Small intestine (tissue), 7 donors: ENCODE measurements around the gene LAMTOR2. TPM values are rescaled to one million over a fixed set of nuclear protein-coding genes. Genes with fewer than 3 reads are reported as not detected.
"Not testable (repeated sequence)": the region's sequence is repeated elsewhere in the genome, so short reads cannot be mapped to it uniquely, and the experiment has no call there.

Source experiments
- DNase-seq, 2 donors: peaks; one replicate each; pipeline versions ENCODE4 v3.0.0 to v3.0.0-alpha.2; 2013
- FAIRE-seq: peaks from 2 replicates; lab custom pipeline; 2012; peaks lifted over from hg19 to GRCh38; lab: Jason Lieb, UNC
- H3K27ac ChIP-seq, 3 donors: one replicate each; pipeline ENCODE4 v1.5.1; 2013; ENCODE audit warnings: low read length in 2 of 3, mild to moderate bottlenecking in 2 of 3, control low read depth in 1 of 3, inconsistent platforms in 1 of 3, low read depth in 1 of 3, moderate library complexity in 1 of 3
- H3K27me3 ChIP-seq, 3 donors: one replicate each; pipeline ENCODE4 v1.6.1; 2013; ENCODE audit warnings: low read length in 3 of 3, inconsistent platforms in 1 of 3; ENCODE audit not compliant: control insufficient read depth in 3 of 3, insufficient read depth in 3 of 3
- H3K36me3 ChIP-seq, 3 donors: one replicate each; pipeline ENCODE4 v1.6.1; 2013; ENCODE audit warnings: low read length in 3 of 3, inconsistent platforms in 1 of 3, low read depth in 1 of 3, mild to moderate bottlenecking in 1 of 3, moderate library complexity in 1 of 3; ENCODE audit not compliant: control insufficient read depth in 3 of 3, insufficient read depth in 2 of 3
- H3K4me1 ChIP-seq, 3 donors: one replicate each; pipeline ENCODE4 v1.6.1; 2013; ENCODE audit warnings: low read length in 2 of 3, inconsistent platforms in 1 of 3, low read depth in 1 of 3, mild to moderate bottlenecking in 1 of 3, moderate library complexity in 1 of 3; ENCODE audit not compliant: control insufficient read depth in 3 of 3, insufficient read depth in 2 of 3
- H3K4me3 ChIP-seq, 3 donors: one replicate each; pipeline ENCODE4 v1.5.1; 2013; ENCODE audit warnings: low read length in 3 of 3, control low read depth in 1 of 3, inconsistent platforms in 1 of 3, low read depth in 1 of 3, mild to moderate bottlenecking in 1 of 3, moderate library complexity in 1 of 3
- H3K9me3 ChIP-seq, 2 donors: one replicate each; pipeline ENCODE4 v1.6.1; 2013; ENCODE audit warnings: low read depth in 1 of 2, low read length in 1 of 2; ENCODE audit not compliant: control insufficient read depth in 2 of 2, insufficient read depth in 1 of 2
- WGBS, 3 donors: extraction: QIAGEN DNeasy Blood & Tissue Kit; methylation state at CpG; one replicate each; pipeline ENCODE4 v1.1.7; 2013; 5-methylcytosine and 5-hydroxymethylcytosine counted together
- polyA plus RNA-seq, 4 donors: library from polyadenylated mRNA; stranded (reverse) in 3 of 4; unstranded in 1 of 4; fragments of 200-250 nt in 3 of 4; fragments of 120-200 nt in 1 of 4; gene quantifications; one replicate each; pipeline versions ENCODE4 v1.2.1 to v1.2.3, GENCODE V29; 2013
- donor health status: healthy with polysubstance abuse.
- donor health status: control.
- donor health status: control.
- donor health status: Bipolar disorder and iron deficiency.
- donor health status: healthy.

Gene LAMTOR2
- polyA plus RNA-seq, 4 donors = 66.7 to 226 (median 148) TPM

DNA sequence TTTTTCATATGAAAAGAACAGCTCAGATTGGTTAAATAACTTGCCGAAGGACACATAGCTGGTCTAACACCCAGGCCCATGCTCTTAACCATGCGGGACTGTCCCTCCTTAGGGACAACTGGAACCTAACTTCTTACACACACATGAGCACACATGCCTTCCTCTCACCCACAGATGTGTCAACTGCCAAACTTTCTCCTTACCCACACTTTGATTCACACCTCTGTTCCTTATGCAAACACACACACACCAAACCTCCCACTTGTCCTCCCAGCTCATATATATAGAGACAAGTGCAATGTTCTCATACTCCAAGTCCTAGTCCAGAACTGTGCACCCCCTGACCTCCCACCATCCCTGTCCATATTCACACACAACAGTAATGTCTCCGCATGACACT lies 10.6 kb downstream of the LAMTOR2 start:
- no peak overlapping the region for H3K27ac ChIP-seq
- H3K36me3 ChIP-seq = peaks cover 0 to 67% (median 2%) of the 10 kb centered on the region in 3 donors
- DNase-seq (no peak), FAIRE-seq (no peak)
- H3K4me1 ChIP-seq = peaks cover 0 to 13% (median 0%) of the 10 kb centered on the region in 3 donors
- no peaks in the 10 kb centered on the region for H3K9me3 ChIP-seq
- H3K4me3 ChIP-seq = no peak overlapping the region
- WGBS, 3 donors = 86 to 92% (median 89%) methylated on average over 3 of the region's 3 CpGs
- H3K27me3 ChIP-seq = no peaks in the 10 kb centered on the region

DNA sequence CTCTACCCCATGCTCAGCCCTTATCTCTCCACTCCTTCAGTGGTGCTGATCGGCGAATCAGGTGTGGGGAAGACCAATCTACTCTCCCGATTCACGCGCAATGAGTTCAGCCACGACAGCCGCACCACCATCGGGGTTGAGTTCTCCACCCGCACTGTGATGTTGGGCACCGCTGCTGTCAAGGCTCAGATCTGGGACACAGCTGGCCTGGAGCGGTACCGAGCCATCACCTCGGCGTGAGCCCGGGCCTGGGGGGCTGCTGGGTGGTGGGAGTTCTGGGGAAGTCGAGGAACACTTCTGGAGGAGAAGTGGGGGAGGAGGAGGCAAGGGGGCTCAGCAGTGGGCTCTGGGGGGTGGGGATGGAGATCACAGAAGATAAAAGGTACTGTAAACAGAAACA lies 11.3 kb downstream of the LAMTOR2 start:
- H3K9me3 ChIP-seq = no peaks in the 10 kb centered on the region
- no peak overlapping the region for H3K4me3 ChIP-seq
- 78 to 89% (median 86%) methylated on average over 16 of the region's 16 CpGs for WGBS, 3 donors
- DNase-seq (no peak), FAIRE-seq (no peak)
- H3K27ac ChIP-seq = no peak overlapping the region
- H3K36me3 ChIP-seq = peaks cover 0 to 73% (median 2%) of the 10 kb centered on the region in 3 donors
- H3K27me3 ChIP-seq = no peaks in the 10 kb centered on the region
- peaks cover 0 to 13% (median 0%) of the 10 kb centered on the region in 3 donors for H3K4me1 ChIP-seq

DNA sequence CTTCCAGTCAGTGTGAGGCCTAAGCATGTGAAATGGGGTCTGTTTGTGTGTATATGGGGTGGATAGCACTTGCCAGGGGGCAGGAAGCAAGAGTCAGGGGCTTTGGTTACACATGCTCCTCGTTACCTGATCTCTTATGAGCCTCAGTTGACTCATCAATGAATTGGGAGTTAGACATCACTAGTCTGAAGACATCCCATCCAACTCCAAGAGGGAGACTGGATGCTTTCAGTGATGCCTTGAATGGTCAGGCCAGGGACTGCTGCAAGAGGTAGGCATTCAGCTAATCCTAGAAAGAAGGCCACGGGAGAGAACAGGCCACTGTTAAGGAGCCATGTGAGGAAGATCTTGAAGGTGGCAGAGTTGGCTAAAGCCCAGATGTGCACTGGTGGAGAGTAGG lies 12.7 kb downstream of the LAMTOR2 start:
- Histone ChIP-seq H3K4me3 (no peak overlapping the region), H3K9me3 (no peaks in the 10 kb centered on the region), H3K27ac (no peak overlapping the region), H3K4me1 (peaks cover 0 to 13% (median 0%) of the 10 kb centered on the region in 3 donors), H3K36me3 (peaks cover 0 to 86% (median 2%) of the 10 kb centered on the region in 3 donors), H3K27me3 (no peaks in the 10 kb centered on the region)
- WGBS, 3 donors = 74 to 88% (median 85%) methylated on average over 2 of the region's 2 CpGs
- DNase-seq (no peak), FAIRE-seq (no peak)

DNA sequence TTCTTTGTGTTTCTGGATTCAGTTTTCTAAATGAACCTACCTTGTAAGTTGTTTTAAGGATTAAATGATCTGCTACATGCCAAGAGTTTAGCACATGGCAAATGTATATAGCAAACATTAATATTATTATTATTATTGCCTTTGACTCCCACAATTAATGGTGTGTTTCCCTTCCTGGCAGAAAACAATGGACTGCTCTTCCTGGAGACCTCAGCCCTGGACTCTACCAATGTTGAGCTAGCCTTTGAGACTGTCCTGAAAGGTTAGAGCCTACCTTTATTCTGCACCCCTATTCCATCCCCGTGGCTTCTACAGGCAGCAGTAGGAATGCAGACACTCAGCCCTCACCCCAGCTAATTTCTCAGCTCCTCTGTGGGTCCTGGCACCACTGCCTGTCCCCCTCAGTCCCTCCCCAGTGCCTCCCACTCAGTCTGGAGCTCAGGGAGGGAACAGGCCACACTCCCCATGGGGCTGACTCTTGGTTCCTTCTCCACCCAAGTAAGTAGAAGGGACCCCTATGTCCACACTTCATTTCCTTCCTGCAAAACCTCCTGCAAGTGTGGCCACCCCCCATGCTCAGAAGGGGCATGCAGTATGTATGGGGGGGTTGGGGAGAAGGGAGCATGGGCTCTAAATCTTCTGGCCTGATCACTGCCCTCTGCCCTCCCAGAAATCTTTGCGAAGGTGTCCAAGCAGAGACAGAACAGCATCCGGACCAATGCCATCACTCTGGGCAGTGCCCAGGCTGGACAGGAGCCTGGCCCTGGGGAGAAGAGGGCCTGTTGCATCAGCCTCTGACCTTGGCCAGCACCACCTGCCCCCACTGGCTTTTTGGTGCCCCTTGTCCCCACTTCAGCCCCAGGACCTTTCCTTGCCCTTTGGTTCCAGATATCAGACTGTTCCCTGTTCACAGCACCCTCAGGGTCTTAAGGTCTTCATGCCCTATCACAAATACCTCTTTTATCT lies 15.2 kb downstream of the LAMTOR2 start:
- no peak for DNase-seq
- no peak overlapping the region for H3K27ac ChIP-seq
- peaks cover 0 to 10% (median 0%) of the 10 kb centered on the region in 3 donors for H3K4me1 ChIP-seq
- WGBS, 3 donors = 79 to 95% (median 80%) methylated on average over 3 of the region's 3 CpGs
- H3K9me3 ChIP-seq = no peaks in the 10 kb centered on the region
- H3K4me3 ChIP-seq = no peak overlapping the region
- H3K36me3 ChIP-seq = peaks cover 0 to 85% (median 2%) of the 10 kb centered on the region in 3 donors
- FAIRE-seq = no peak
- no peaks in the 10 kb centered on the region for H3K27me3 ChIP-seq

DNA sequence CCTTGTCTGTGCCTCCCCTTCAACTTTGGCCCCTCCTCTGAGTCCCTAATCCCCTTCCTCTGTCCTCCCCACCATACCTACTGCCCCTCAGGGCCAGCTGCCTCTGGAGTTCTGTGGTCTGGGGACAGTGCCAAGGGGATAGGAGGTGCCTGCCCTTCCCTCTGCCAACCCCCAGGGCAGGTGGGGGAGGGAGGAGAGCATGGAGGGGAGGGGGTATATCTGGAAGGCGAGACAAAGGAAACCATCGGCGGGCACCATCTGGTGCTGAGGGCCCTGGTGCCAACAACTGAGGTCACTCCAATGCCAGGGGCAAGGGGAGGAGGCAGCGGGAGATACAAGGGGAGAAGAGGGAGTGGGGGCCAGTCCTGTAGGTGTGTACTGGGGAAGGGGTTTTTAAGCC lies 16.0 kb downstream of the LAMTOR2 start:
- 67 to 70% (median 69%) methylated on average over 4 of the region's 4 CpGs for WGBS, 3 donors
- H3K27me3 ChIP-seq = no peaks in the 10 kb centered on the region
- H3K27ac ChIP-seq = no peak overlapping the region
- H3K36me3 ChIP-seq = peaks cover 0 to 83% (median 2%) of the 10 kb centered on the region in 3 donors
- no peak for DNase-seq
- H3K4me1 ChIP-seq = peaks cover 0 to 10% (median 0%) of the 10 kb centered on the region in 3 donors
- FAIRE-seq = no peak
- H3K4me3 ChIP-seq = no peak overlapping the region
- no peaks in the 10 kb centered on the region for H3K9me3 ChIP-seq

DNA sequence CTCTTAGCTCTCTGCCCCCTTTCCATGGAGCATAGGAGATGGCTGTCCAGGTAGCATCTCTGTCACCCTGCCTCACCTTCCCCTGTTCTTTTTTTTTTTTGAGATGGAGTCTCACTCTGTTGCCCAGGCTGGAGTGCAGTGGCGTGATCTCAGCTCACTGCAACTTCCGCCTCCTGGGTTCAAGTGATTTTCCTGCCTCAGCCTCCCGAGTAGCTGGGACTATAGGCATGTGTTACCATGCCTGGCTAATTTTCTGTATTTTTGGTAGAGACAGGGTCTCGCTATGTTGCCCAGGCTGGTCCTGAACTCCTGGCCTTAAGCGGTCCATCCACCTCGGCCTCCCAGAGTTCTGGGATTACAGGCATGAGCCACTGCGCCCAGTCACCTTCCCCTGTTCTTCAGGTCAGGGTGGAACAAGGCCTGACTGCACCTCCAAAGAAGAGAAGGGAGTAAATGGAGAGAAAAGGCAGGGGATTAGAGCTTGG lies 16.8 kb downstream of the LAMTOR2 start:
- not testable (repeated sequence) for H3K27me3 ChIP-seq, DNase-seq, H3K27ac ChIP-seq, FAIRE-seq, H3K9me3 ChIP-seq, H3K4me3 ChIP-seq
- Histone ChIP-seq H3K4me1 (peaks cover 0 to 15% (median 0%) of the 10 kb centered on the region in 3 donors), H3K36me3 (peaks cover 0 to 81% (median 2%) of the 10 kb centered on the region in 3 donors)
- WGBS, 3 donors = 85 to 98% (median 89%) methylated on average over 5 to 7 of the region's 7 CpGs

DNA sequence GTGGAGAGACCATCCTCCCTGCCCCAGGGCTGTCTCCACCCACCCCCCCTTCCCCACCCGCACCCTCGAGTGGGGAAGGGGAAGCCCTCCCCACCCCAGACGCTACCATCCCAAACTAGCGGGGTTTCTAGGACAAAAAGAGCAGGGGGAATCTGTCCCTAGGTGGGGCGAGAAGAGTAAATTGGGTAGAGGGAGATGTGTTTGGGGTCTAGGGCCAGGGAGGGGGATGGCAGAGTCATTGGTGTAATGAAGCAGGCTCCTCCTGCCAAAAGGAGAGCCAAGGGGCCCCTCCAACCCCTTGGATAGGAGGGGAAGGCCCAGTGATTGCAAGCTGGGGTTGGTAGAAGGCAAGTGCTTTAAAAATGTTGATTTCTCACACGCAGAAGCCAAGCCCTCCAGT lies 17.7 kb downstream of the LAMTOR2 start:
- Histone ChIP-seq H3K9me3 (no peaks in the 10 kb centered on the region), H3K27me3 (no peaks in the 10 kb centered on the region), H3K4me3 (no peak overlapping the region), H3K36me3 (peaks cover 0 to 80% (median 2%) of the 10 kb centered on the region in 3 donors), H3K4me1 (peaks cover 0 to 20% (median 0%) of the 10 kb centered on the region in 3 donors), H3K27ac (no peak overlapping the region)
- DNase-seq = no peak
- WGBS, 3 donors = 63 to 70% (median 70%) methylated on average over 6 of the region's 6 CpGs
- FAIRE-seq = no peak

DNA sequence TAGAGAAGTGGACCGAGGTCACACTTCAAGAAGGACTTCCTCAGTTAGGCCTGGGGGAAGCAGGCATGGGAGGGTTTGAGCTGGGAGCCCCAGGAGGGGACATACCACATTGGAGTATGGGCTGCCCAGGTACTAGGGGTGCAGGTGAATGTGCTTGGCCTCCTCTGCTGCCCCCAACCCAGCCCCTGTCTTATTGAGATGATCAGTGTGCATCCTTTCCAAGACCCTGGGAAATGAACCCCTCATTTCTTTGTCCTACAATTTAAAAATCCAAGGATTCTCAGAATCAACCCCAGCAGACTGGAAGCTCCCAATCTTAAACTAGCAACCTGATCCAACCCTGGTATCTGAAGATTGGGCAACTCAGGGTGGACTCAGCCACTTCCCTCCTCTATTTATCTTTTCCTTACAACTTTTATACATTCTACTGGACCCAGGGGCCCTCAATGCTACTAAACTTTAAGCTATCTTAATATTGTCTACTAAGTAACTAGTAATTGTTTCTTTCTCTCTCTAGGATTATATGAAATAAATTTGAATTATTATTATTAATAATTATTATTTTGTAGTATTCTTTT lies 18.6 kb downstream of the LAMTOR2 start:
- FAIRE-seq (no peak), DNase-seq (no peak)
- H3K27ac ChIP-seq = no peak overlapping the region

More for the DNA sequence above, 18.6 kb downstream of the LAMTOR2 start:
- no peak overlapping the region for H3K4me3 ChIP-seq
- no peaks in the 10 kb centered on the region for H3K9me3 ChIP-seq
- peaks cover 0 to 73% (median 2%) of the 10 kb centered on the region in 3 donors for H3K36me3 ChIP-seq
- no peaks in the 10 kb centered on the region for H3K27me3 ChIP-seq
- 13 to 46% (median 28%) methylated on average over 1 of the region's 1 CpG for WGBS, 3 donors
- peaks cover 0 to 22% (median 0%) of the 10 kb centered on the region in 3 donors for H3K4me1 ChIP-seq
